ENCODE data around the gene MAP3K7. TPM values are rescaled to one million over a fixed set of nuclear protein-coding genes. Genes with fewer than 3 reads are reported as not detected.

Gene MAP3K7
- total RNA-seq, 1 experiment from 2014 or later: 17.1 TPM

DNA sequence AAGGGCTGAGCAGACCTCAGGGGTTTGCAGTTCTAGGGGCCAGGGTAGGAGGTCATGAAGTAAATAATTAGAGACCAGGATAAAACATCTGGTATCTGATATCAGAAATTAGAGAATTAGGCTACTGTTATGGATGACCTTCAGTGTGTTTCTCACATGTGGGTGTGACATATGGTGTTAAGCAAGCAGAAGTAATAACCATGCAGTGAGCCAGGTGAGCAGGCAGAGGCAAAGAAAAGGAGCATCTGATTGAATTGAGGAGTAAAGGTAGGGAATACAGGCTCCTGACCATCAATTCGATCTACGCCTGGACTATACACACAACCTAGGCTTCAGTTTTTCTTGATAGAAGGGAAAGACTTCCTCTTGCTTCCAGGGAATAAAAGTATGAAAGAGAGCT lies 34.7 kb upstream of the MAP3K7 start:
- no peaks in the 10 kb centered on the region for H3K36me3 ChIP-seq (ENCODE audit: low read depth, low read length)
- H3K4me3 ChIP-seq (ENCODE audit: low read length): no peak overlapping the region
- H3K27ac ChIP-seq (ENCODE audit: low read length): no peak overlapping the region
- DNase-seq: no peak
- no peak overlapping the region for H3K9ac ChIP-seq (ENCODE audit: low read length)
- intact Hi-C loops (cut with micrococcal nuclease): no loop called here
- no peaks in the 10 kb centered on the region for H4K20me1 ChIP-seq (ENCODE audit: low read length)
- peaks cover 24% of the 10 kb centered on the region for H3K27me3 ChIP-seq (ENCODE audit: low read length)
- POLR2A ChIA-PET (ENCODE audit: unreplicated experiment): no interaction called here
- H2AFZ ChIP-seq (ENCODE audit: low read length): no peak overlapping the region
- no peaks in the 10 kb centered on the region for H3K79me2 ChIP-seq (ENCODE audit: low read length)
- no peaks in the 10 kb centered on the region for H3K9me2 ChIP-seq (replicated peaks; ENCODE audit: low read length)
- CTCF ChIA-PET: no interaction called here
- no peak overlapping the region for H3K4me2 ChIP-seq (ENCODE audit: low read length)
- ATAC-seq: no peak
- H3K4me1 ChIP-seq (ENCODE audit: insufficient read depth, low read length): no peaks in the 10 kb centered on the region
- no peaks in the 10 kb centered on the region for H3K9me3 ChIP-seq (ENCODE audit: low read length)
- H3F3A ChIP-seq (ENCODE audit: low read length, unreplicated experiment): no peaks in the 10 kb centered on the region
- TF ChIP-seq EZH2 (IDR thresholded peaks at IDR 0.05; ENCODE audit: low read length, unreplicated experiment): no peak
- TF ChIP-seq CTCF (conservative IDR thresholded peaks at IDR 0.05; ENCODE audit: low read depth, low read length): no peak
- TF ChIP-seq EZH2phosphoT487 (IDR thresholded peaks at IDR 0.05; ENCODE audit: borderline replicate concordance, low read length): no peak
- no TSS peak for BruUV-seq (replicated peaks)

GRCh38 chr6:90619221-90619620 lies 32.3 kb upstream of the MAP3K7 start:
- Histone ChIP-seq H3K9me2 (replicated peaks; ENCODE audit: low read length) (no peaks in the 10 kb centered on the region), H3K79me2 (ENCODE audit: low read length) (no peaks in the 10 kb centered on the region), H3K27ac (ENCODE audit: low read length) (no peak overlapping the region), H3K4me3 (ENCODE audit: low read length) (no peak overlapping the region), H3K36me3 (ENCODE audit: low read depth, low read length) (no peaks in the 10 kb centered on the region), H2AFZ (ENCODE audit: low read length) (no peak overlapping the region), H3K4me1 (ENCODE audit: insufficient read depth, low read length) (no peaks in the 10 kb centered on the region), H3K27me3 (ENCODE audit: low read length) (peaks cover 31% of the 10 kb centered on the region), H3K9me3 (ENCODE audit: low read length) (no peaks in the 10 kb centered on the region), H3F3A (ENCODE audit: low read length, unreplicated experiment) (no peaks in the 10 kb centered on the region), H4K20me1 (ENCODE audit: low read length) (no peaks in the 10 kb centered on the region), H3K4me2 (ENCODE audit: low read length) (no peak overlapping the region), H3K9ac (ENCODE audit: low read length) (no peak overlapping the region)
- no peak for TF ChIP-seq EZH2phosphoT487 (IDR thresholded peaks at IDR 0.05; ENCODE audit: borderline replicate concordance, low read length)
- TF ChIP-seq EZH2 (IDR thresholded peaks at IDR 0.05; ENCODE audit: low read length, unreplicated experiment): no peak
- no peak for TF ChIP-seq CTCF (conservative IDR thresholded peaks at IDR 0.05; ENCODE audit: low read depth, low read length)
- ChIA-PET CTCF (no interaction called here), POLR2A (ENCODE audit: unreplicated experiment) (no interaction called here)
- no peak for DNase-seq
- no TSS peak for BruUV-seq (replicated peaks)
- intact Hi-C loops (cut with micrococcal nuclease): no loop called here
- no peak for ATAC-seq

DNA sequence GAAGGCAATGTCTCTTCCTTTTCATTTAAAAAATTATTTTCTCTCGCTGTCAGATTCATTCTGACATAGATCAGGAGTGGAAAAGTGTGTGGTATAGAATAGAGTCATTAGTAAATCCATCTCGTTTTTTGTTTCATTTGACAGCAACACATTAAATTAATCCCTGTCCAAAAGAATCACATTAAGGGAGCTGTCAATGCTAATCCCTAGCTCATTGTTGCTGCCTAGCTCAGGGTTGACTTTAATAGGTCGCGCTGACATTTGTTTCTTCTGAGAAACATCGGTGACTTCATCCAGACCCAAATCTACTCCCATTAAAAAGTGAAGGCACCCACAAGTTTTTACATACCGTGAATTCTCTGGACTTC lies 25.4 kb upstream of the MAP3K7 start:
- no peak for TF ChIP-seq CTCF (conservative IDR thresholded peaks at IDR 0.05; ENCODE audit: low read depth, low read length)
- no peak for TF ChIP-seq EZH2phosphoT487 (IDR thresholded peaks at IDR 0.05; ENCODE audit: borderline replicate concordance, low read length)
- TF ChIP-seq EZH2 (IDR thresholded peaks at IDR 0.05; ENCODE audit: low read length, unreplicated experiment): no peak
- Histone ChIP-seq H3F3A (ENCODE audit: low read length, unreplicated experiment) (no peaks in the 10 kb centered on the region), H3K9me3 (ENCODE audit: low read length) (no peaks in the 10 kb centered on the region), H4K20me1 (ENCODE audit: low read length) (no peaks in the 10 kb centered on the region), H3K79me2 (ENCODE audit: low read length) (no peaks in the 10 kb centered on the region), H3K9ac (ENCODE audit: low read length) (no peak overlapping the region), H2AFZ (ENCODE audit: low read length) (no peak overlapping the region), H3K27ac (ENCODE audit: low read length) (no peak overlapping the region), H3K27me3 (ENCODE audit: low read length) (peaks cover 65% of the 10 kb centered on the region), H3K4me3 (ENCODE audit: low read length) (no peak overlapping the region), H3K4me2 (ENCODE audit: low read length) (no peak overlapping the region), H3K4me1 (ENCODE audit: insufficient read depth, low read length) (0 out of 2 replicates have a peak, but pooled peaks cover 6% of the 10 kb centered on the region), H3K9me2 (replicated peaks; ENCODE audit: low read length) (no peaks in the 10 kb centered on the region), H3K36me3 (ENCODE audit: low read depth, low read length) (no peaks in the 10 kb centered on the region)
- ChIA-PET CTCF (no interaction called here), POLR2A (ENCODE audit: unreplicated experiment) (interaction anchor here (0.5 to 0.6 kb wide), 2 partner anchors 44 to 559 kb away, joined by 3 to 4 read pairs; no protein-coding TSS in a partner anchor)
- ATAC-seq (no peak), DNase-seq (no peak)
- intact Hi-C loops (cut with micrococcal nuclease): no loop called here
- no TSS peak for BruUV-seq (replicated peaks)
